ENCODE results near the gene EFHD2. TPM values are rescaled to one million over a fixed set of nuclear protein-coding genes. Genes with fewer than 3 reads are reported as not detected.

EFHD2 gene
- total and polyA plus RNA-seq, 2 of the 8 experiments (the other 6 are each of a cell fraction or from before 2014, with no cell fraction given): 24.4 to 25.1 TPM

- TF ChIP-seq POLR2A (IDR thresholded peaks at IDR 0.05; ENCODE audit: control extremely low read depth in 1 of 2, low read depth in 2 of 2, low read length in 2 of 2) (no peak), CBX8 (IDR thresholded peaks at IDR 0.05; ENCODE audit: borderline replicate concordance, low read depth, low read length) (no peak), KDM4A (IDR thresholded peaks at IDR 0.05; ENCODE audit: low read depth, low read length, severe bottlenecking) (no peak), RXRA (IDR thresholded peaks at IDR 0.05; ENCODE audit: insufficient read depth, low read depth, low read length) (no peak), CEBPB (IDR thresholded peaks at IDR 0.05; ENCODE audit: low read depth, low read length) (no peak)
These were observed 665 bp downstream of the EFHD2 start (continued) for GRCh38 chr1:15410223-15410883.

Measured in H1 (cell line).